HCT116 (cell line): ENCODE results near the gene VWC2L. TPM values are rescaled to one million over a fixed set of nuclear protein-coding genes. Genes with fewer than 3 reads are reported as not detected.

Experiments used
- ATAC-seq: fragments of 200-7000 bp; cut with Tn5 transposase; 2 replicates; pipeline ENCODE4 v1.9.1; 2020; ENCODE audit warnings: mild to moderate bottlenecking, moderate library complexity
- BruUV-seq: library from RNA; stranded (reverse); fragments of 400-500 nt; replicated peaks from 2 replicates; lab custom pipeline; 2021; lab: Mats Ljungman, UMichigan
- CTCF ChIA-PET: fragments of 300-600 bp; sonication (Branson Sonifier 250); formaldehyde crosslinking; loops from one replicate; lab custom pipeline; 2021; ENCODE audit warnings: antibody characterized with exemption; lab: Charles Lee
- POLR2A ChIA-PET: fragments of 300-600, 350-600 bp; sonication (Branson Sonifier 250); formaldehyde crosslinking; loops from one replicate; lab custom pipeline; 2021; ENCODE audit warnings: antibody characterized with exemption; lab: Charles Lee
- RAD21 ChIA-PET, 2 experiments: fragments of 300-600 bp; sonication (Branson Sonifier 250); formaldehyde crosslinking; loops; one replicate each; lab custom pipeline; 2023; ENCODE audit warnings: low total read pairs in 2 of 2; ENCODE audit not compliant: uncharacterized antibody in 2 of 2, unreplicated experiment in 2 of 2, low non-redundant PET in 1 of 2; lab: Charles Lee
- DNase-seq: peaks from one replicate; pipeline ENCODE4 v3.0.0-alpha.2; 2010; ENCODE audit warnings: low read depth, low spot score
- H2AFZ ChIP-seq: fragments of 200-600 bp; shearing (Covaris generic), sonication (generic); 2 replicates; pipeline ENCODE4 v1.6.1; 2017; ENCODE audit warnings: low read depth, mixed run types, mixed read lengths, antibody characterized with exemption, low read length; ENCODE audit not compliant: poor library complexity, severe bottlenecking
- H3K27ac ChIP-seq: 2 replicates; pipeline ENCODE4 v1.5.1; 2012; ENCODE audit warnings: low read depth, low read length
- H3K27me3 ChIP-seq: fragments of 200-600 bp; sonication (generic); 2 replicates; pipeline ENCODE4 v1.6.1; 2016; ENCODE audit warnings: mixed run types, low read length, mixed read lengths; ENCODE audit not compliant: insufficient read depth
- H3K36me3 ChIP-seq, 2 experiments: fragments of 200-500 bp in 1 of 2; fragments of 200-600 bp in 1 of 2; sonication (Bioruptor generic) in 1 of 2; sonication (generic) in 1 of 2; 2 replicates each; pipeline versions ENCODE4 v1.5.1 to v1.6.1; 2014 to 2016; ENCODE audit warnings: low read length in 2 of 2, inconsistent platforms in 1 of 2, mixed read lengths in 1 of 2, mixed run types in 1 of 2; ENCODE audit not compliant: insufficient read depth in 2 of 2, control insufficient read depth in 1 of 2
- H3K4me1 ChIP-seq, 2 experiments: fragments of 200-600 bp in 1 of 2; sonication (generic) in 1 of 2; 2 replicates each; pipeline versions ENCODE4 v1.5.1 to v1.6.1; 2012 to 2017; ENCODE audit warnings: low read length in 2 of 2, inconsistent platforms in 1 of 2, mild to moderate bottlenecking in 1 of 2, mixed read lengths in 1 of 2, mixed run types in 1 of 2, moderate library complexity in 1 of 2; ENCODE audit not compliant: insufficient read depth in 2 of 2, control insufficient read depth in 1 of 2
- H3K4me2 ChIP-seq: fragments of 200-600 bp; sonication (generic); 2 replicates; pipeline ENCODE4 v1.6.1; 2017; ENCODE audit warnings: mixed run types, low read length, mixed read lengths
- H3K4me3 ChIP-seq, 2 experiments: fragments of 200-600 bp in 1 of 2; sonication (generic) in 1 of 2; replicated peaks in 1 of 2; 2 replicates each; pipeline ENCODE4 v1.5.1; 2011 to 2016; ENCODE audit warnings: low read length in 2 of 2, control low read depth in 1 of 2, low read depth in 1 of 2, mild to moderate bottlenecking in 1 of 2, mixed read lengths in 1 of 2, mixed run types in 1 of 2
- H3K79me2 ChIP-seq: fragments of 200-600 bp; sonication (generic); 2 replicates; pipeline ENCODE4 v1.6.1; 2017; ENCODE audit warnings: mild to moderate bottlenecking, mixed run types, low read length, moderate library complexity, mixed read lengths; ENCODE audit not compliant: insufficient read depth
- H3K9ac ChIP-seq: fragments of 200-600 bp; sonication (generic); 2 replicates; pipeline ENCODE4 v1.6.1; 2016; ENCODE audit warnings: low read length, mixed read lengths
- H3K9me2 ChIP-seq: fragments of 200-600 bp; sonication (generic), shearing (Covaris generic); 2 replicates; pipeline ENCODE4 v1.6.1; 2017; ENCODE audit warnings: mixed run types, mild to moderate bottlenecking, moderate library complexity; ENCODE audit not compliant: insufficient read depth
- H3K9me3 ChIP-seq, 2 experiments: fragments of 200-500 bp in 1 of 2; fragments of 200-600 bp in 1 of 2; sonication (Bioruptor generic) in 1 of 2; sonication (generic) in 1 of 2; 2 replicates each; pipeline ENCODE4 v1.6.1; 2014 to 2017; ENCODE audit warnings: low read length in 2 of 2, mixed read lengths in 2 of 2, inconsistent platforms in 1 of 2, low read depth in 1 of 2, mild to moderate bottlenecking in 1 of 2, mixed run types in 1 of 2, moderate library complexity in 1 of 2; ENCODE audit not compliant: control insufficient read depth in 1 of 2, insufficient read depth in 1 of 2
- H4K20me1 ChIP-seq: fragments of 200-600 bp; sonication (generic), shearing (Covaris generic); 2 replicates; pipeline ENCODE4 v1.6.1; 2017; ENCODE audit warnings: mixed run types, mild to moderate bottlenecking, moderate library complexity; ENCODE audit not compliant: insufficient read depth
- CEBPB ChIP-seq: IDR thresholded peaks from 2 replicates; pipeline ENCODE4 v1.6.1; 2012; ENCODE audit warnings: low read depth
- EGR1 ChIP-seq: IDR thresholded peaks from 2 replicates; pipeline ENCODE4 v1.6.1; 2012; ENCODE audit warnings: low read depth
- EZH2phosphoT487 ChIP-seq: fragments of 200-600 bp; IDR thresholded peaks from 2 replicates; pipeline ENCODE4 v1.6.1; 2018; ENCODE audit warnings: antibody characterized with exemption, borderline replicate concordance
- JUND ChIP-seq: IDR thresholded peaks from 2 replicates; pipeline ENCODE4 v1.6.1; 2012
- POLR2A ChIP-seq: IDR thresholded peaks from 2 replicates; pipeline ENCODE4 v1.7.0; 2011; ENCODE audit warnings: borderline replicate concordance; ENCODE audit not compliant: insufficient read depth, insufficient read length; ENCODE audit errors: extremely low read depth
- RAD21 ChIP-seq: IDR thresholded peaks from 2 replicates; pipeline ENCODE4 v1.6.1; 2012; ENCODE audit warnings: low read depth, mild to moderate bottlenecking
- SP1 ChIP-seq: IDR thresholded peaks from 2 replicates; pipeline ENCODE4 v1.6.1; 2012; ENCODE audit warnings: low read depth
- TCF7L2 ChIP-seq: IDR thresholded peaks from 2 replicates; pipeline ENCODE4 v1.7.0; 2011; ENCODE audit warnings: borderline replicate concordance, inconsistent platforms; ENCODE audit not compliant: insufficient read depth, insufficient read length; ENCODE audit errors: extremely low read depth
- YY1 ChIP-seq: IDR thresholded peaks from 2 replicates; pipeline ENCODE4 v1.6.1; 2011; ENCODE audit warnings: low read length, low read depth, moderate library complexity, mild to moderate bottlenecking; ENCODE audit not compliant: insufficient replicate concordance; ENCODE audit errors: extremely low read depth
- ZBTB33 ChIP-seq: IDR thresholded peaks from 2 replicates; pipeline ENCODE4 v1.6.1; 2011; ENCODE audit warnings: mild to moderate bottlenecking, low read length, moderate library complexity; ENCODE audit not compliant: insufficient replicate concordance; ENCODE audit errors: extremely low read depth
- ZFX ChIP-seq: fragments of 450-650 bp; IDR thresholded peaks from 2 replicates; pipeline ENCODE4 v1.6.1; 2017
- ZNF274 ChIP-seq: fragments of 200-500 bp; sonication (Bioruptor generic); IDR thresholded peaks from 2 replicates; pipeline ENCODE4 v1.6.1; 2014; ENCODE audit warnings: mild to moderate bottlenecking, low read depth, low read length, inconsistent platforms
- intact Hi-C: fragments of 100-400 bp; cut with micrococcal nuclease; formaldehyde crosslinking; loops from 2 replicates; pipeline ENCODE4 v1.10.0; 2022
- total RNA-seq: library from RNA; stranded (reverse); gene quantifications from one replicate; pipeline ENCODE4 v1.2.1, GENCODE V29; 2021; ENCODE audit not compliant: unreplicated experiment

Gene VWC2L
- total RNA-seq, 1 experiment from 2014 or later = not detected

GRCh38 chr2:214382229-214382628 lies 28.6 kb upstream of the VWC2L start:
- ChIA-PET RAD21 (no interaction called here), POLR2A (no interaction called here), CTCF (no interaction called here)
- Histone ChIP-seq H3K9me3 (no peaks in the 10 kb centered on the region), H3K27me3 (no peaks in the 10 kb centered on the region), H3K4me1 (no peaks in the 10 kb centered on the region; a peak in 1 of 4 replicates), H3K4me3 (no peak overlapping the region), H3K4me2 (no peak overlapping the region), H4K20me1 (no peaks in the 10 kb centered on the region), H3K27ac (no peak overlapping the region), H3K79me2 (no peaks in the 10 kb centered on the region), H2AFZ (no peak overlapping the region), H3K36me3 (no peaks in the 10 kb centered on the region), H3K9me2 (no peaks in the 10 kb centered on the region), H3K9ac (no peak overlapping the region)
- DNase-seq (no peak), ATAC-seq (no peak)
- no peak for TF ChIP-seq TCF7L2
- no peak for TF ChIP-seq RAD21
- no peak for TF ChIP-seq JUND
- TF ChIP-seq POLR2A = no peak
- TF ChIP-seq SP1 = no peak
- no peak for TF ChIP-seq CEBPB
- TF ChIP-seq ZNF274 = no peak
- no peak for TF ChIP-seq EZH2phosphoT487
- no peak for TF ChIP-seq ZBTB33
- no peak for TF ChIP-seq EGR1
- no peak for TF ChIP-seq YY1
- no peak for TF ChIP-seq ZFX
- intact Hi-C loops = no loop called here
- BruUV-seq = no TSS peak
